Neural crest cell (in vitro differentiated cells): Measurements from ENCODE around the gene C2CD2. TPM values are rescaled to one million over a fixed set of nuclear protein-coding genes. Genes with fewer than 3 reads are reported as not detected.
A peak's percentile ranks its signal among the peaks of the same experiment; 100 is the strongest.

Source experiments
- DNase-seq: peaks from one replicate; pipeline ENCODE4 v3.0.0; 2021; ENCODE audit warnings: low read depth, mixed read lengths, low spot score
- H3K27ac Mint-ChIP-seq: one replicate; pipeline ENCODE4 v1.8.0; 2021; ENCODE audit warnings: mild to moderate bottlenecking, mixed read lengths; ENCODE audit not compliant: unreplicated experiment
- H3K27me3 Mint-ChIP-seq: 2 replicates; pipeline ENCODE4 v1.8.0; 2021; ENCODE audit warnings: low read depth, mild to moderate bottlenecking, mixed read lengths
- H3K36me3 Mint-ChIP-seq: 2 replicates; pipeline ENCODE4 v1.8.0; 2021; ENCODE audit warnings: low read depth, mild to moderate bottlenecking, mixed read lengths
- H3K4me1 Mint-ChIP-seq: 2 replicates; pipeline ENCODE4 v1.8.0; 2021; ENCODE audit warnings: mixed read lengths
- H3K4me3 Mint-ChIP-seq: one replicate; pipeline ENCODE4 v1.8.0; 2021; ENCODE audit warnings: mild to moderate bottlenecking, mixed read lengths
- H3K9me3 Mint-ChIP-seq: 2 replicates; pipeline ENCODE4 v1.8.0; 2021; ENCODE audit warnings: mixed read lengths
- total RNA-seq: library from RNA; stranded (reverse); gene quantifications from 2 replicates; pipeline ENCODE4 v1.2.1, GENCODE V29; 2021
- TF ChIP-seq, protein P1 (sequence below): fragments of 200-600 bp; sonication (generic); conservative IDR thresholded peaks from 2 replicates; pipeline ENCODE4 v1.5.0; 2021; ENCODE audit warnings: antibody characterized with exemption, mild to moderate bottlenecking

The C2CD2 gene
- total RNA-seq, 1 donor from 2014 or later: 13.0 TPM

GRCh38 chr21:41933313-41934079, 20.3 kb downstream of the C2CD2 start:
- Mint-ChIP-seq H3K4me1 (peaks cover 25% of the 10 kb centered on the region), H3K27me3 (peaks cover 2% of the 10 kb centered on the region), H3K9me3 (no peaks in the 10 kb centered on the region), H3K4me3 (no peak overlapping the region), H3K36me3 (peaks cover 2% of the 10 kb centered on the region), H3K27ac (no peak overlapping the region)
- TF ChIP-seq, protein P1, sequence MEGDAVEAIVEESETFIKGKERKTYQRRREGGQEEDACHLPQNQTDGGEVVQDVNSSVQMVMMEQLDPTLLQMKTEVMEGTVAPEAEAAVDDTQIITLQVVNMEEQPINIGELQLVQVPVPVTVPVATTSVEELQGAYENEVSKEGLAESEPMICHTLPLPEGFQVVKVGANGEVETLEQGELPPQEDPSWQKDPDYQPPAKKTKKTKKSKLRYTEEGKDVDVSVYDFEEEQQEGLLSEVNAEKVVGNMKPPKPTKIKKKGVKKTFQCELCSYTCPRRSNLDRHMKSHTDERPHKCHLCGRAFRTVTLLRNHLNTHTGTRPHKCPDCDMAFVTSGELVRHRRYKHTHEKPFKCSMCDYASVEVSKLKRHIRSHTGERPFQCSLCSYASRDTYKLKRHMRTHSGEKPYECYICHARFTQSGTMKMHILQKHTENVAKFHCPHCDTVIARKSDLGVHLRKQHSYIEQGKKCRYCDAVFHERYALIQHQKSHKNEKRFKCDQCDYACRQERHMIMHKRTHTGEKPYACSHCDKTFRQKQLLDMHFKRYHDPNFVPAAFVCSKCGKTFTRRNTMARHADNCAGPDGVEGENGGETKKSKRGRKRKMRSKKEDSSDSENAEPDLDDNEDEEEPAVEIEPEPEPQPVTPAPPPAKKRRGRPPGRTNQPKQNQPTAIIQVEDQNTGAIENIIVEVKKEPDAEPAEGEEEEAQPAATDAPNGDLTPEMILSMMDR: peak; percentile 16
- DNase-seq: no peak

DNA sequence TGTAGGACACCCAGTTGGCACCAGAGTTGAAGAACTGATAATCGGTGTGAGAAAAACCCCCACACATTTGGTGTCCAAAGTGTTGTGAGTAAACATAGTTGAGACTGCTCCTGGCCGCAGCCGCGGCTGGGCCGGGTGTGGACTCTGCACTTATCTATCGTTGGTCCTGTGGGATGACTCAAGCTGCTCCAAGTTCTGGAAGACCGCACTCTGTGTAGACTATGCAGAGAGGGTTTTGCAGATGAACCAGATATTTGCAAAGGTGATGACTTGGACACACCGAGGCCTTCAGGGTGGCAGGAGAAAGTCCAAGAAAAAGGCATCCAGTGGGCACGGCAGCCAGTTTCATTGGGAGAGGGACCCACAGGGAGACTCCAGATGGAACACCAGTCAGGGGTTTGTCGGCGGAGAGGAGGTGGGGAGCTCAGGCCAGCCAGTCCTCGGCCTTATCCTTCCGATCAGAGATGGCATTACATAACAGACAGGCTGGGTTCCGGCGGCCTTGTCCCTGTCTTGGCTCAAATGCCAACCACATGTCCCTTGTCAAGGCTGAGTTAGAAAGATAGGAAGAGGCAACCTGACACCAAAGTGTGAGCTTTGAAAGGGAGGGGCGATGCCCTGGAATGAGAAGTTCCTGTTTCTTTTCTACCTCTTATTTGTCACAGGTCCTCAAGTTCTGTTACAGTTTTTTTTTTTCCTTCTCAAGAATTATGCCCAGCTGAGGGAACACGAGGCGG, 21.1 kb downstream of the C2CD2 start:
- H3K27ac Mint-ChIP-seq: peak overlapping the region; percentile 57
- TF ChIP-seq, protein P1: no peak
- peaks cover 25% of the 10 kb centered on the region for H3K4me1 Mint-ChIP-seq
- H3K9me3 Mint-ChIP-seq: no peaks in the 10 kb centered on the region
- peaks cover 2% of the 10 kb centered on the region for H3K36me3 Mint-ChIP-seq
- no peak for DNase-seq
- no peak overlapping the region for H3K4me3 Mint-ChIP-seq
- peaks cover 2% of the 10 kb centered on the region for H3K27me3 Mint-ChIP-seq

DNA sequence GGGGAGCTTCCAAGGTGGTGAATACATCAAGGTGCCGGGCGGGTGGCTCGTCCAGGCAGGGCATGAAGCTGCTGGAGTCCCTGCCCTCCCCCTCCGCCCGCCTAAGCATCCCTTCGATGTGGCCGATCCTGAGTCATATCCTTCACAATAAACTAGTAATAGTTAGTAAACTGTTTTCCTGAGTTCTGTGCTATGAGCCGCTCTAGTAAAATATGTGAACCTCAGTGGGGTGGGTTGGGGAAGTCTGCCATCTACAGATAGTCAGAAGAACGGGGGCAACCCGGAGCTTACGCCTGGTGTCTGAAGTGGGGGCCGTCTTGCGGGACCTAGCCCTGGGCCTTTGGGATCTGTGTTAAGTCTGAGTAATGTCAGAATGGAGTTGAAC, 21.6 kb downstream of the C2CD2 start:
- H3K4me1 Mint-ChIP-seq: peaks cover 25% of the 10 kb centered on the region
- no peak for DNase-seq
- peak overlapping the region; percentile 57 for H3K27ac Mint-ChIP-seq
- TF ChIP-seq, protein P1: no peak
- no peak overlapping the region for H3K4me3 Mint-ChIP-seq
- peaks cover 2% of the 10 kb centered on the region for H3K27me3 Mint-ChIP-seq
- peaks cover 2% of the 10 kb centered on the region for H3K36me3 Mint-ChIP-seq
- no peaks in the 10 kb centered on the region for H3K9me3 Mint-ChIP-seq

- TF ChIP-seq, protein P1: no peak
- DNase-seq: no peak
- Mint-ChIP-seq H3K4me1 (peaks cover 34% of the 10 kb centered on the region), H3K27ac (no peak overlapping the region), H3K36me3 (peaks cover 2% of the 10 kb centered on the region), H3K27me3 (peaks cover 2% of the 10 kb centered on the region), H3K9me3 (no peaks in the 10 kb centered on the region), H3K4me3 (no peak overlapping the region)
Observed at GRCh38 chr21:41931041-41931451, 22.8 kb downstream of the C2CD2 start.

DNA sequence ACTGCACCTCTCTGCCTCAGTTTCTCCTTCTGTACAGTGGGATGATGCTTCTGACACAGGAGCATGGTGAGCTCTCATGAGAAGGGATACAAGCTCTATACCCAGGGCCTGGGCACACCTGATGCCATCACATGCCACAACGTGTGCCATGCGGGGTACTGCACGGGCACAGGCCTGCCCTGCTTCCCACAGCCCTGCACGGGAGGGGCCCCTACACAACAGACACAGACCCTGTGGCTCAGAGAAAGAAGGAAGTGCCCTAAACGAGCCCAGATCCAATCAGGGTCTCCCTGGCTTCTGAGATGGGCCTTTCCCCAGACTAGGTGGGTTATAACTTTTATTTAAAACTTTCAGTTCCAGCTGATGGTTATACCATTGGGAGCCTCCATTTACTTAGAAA, 24.6 kb downstream of the C2CD2 start:
- Mint-ChIP-seq H3K4me1 (peaks cover 33% of the 10 kb centered on the region), H3K9me3 (no peaks in the 10 kb centered on the region), H3K27me3 (peaks cover 2% of the 10 kb centered on the region), H3K36me3 (peaks cover 2% of the 10 kb centered on the region), H3K27ac (no peak overlapping the region), H3K4me3 (no peak overlapping the region)
- no peak for DNase-seq
- TF ChIP-seq, protein P1: no peak
